OCI-LY7 (cell line): ENCODE data around the gene ATPAF1. TPM values are rescaled to one million over a fixed set of nuclear protein-coding genes. Genes with fewer than 3 reads are reported as not detected.
"Not testable (repeated sequence)": the region's sequence is repeated elsewhere in the genome, so short reads cannot be mapped to it uniquely, and the experiment has no call there.

Experiments
- BruUV-seq: library from RNA; stranded (reverse); fragments of 400-500 nt; replicated peaks from 2 replicates; lab custom pipeline; 2021; lab: Mats Ljungman, UMichigan
- CTCF ChIA-PET: fragments of 300-600 bp; sonication (Branson Sonifier 250); formaldehyde crosslinking; loops from one replicate; lab custom pipeline; 2022; ENCODE audit warnings: antibody characterized with exemption; ENCODE audit not compliant: unreplicated experiment; lab: Charles Lee
- POLR2A ChIA-PET: fragments of 300-600 bp; sonication (Branson Sonifier 250); formaldehyde crosslinking; loops from one replicate; lab custom pipeline; 2022; ENCODE audit warnings: antibody characterized with exemption; lab: Charles Lee
- DNase-seq: peaks from one replicate; pipeline ENCODE4 v3.0.0-alpha.2; 2015; ENCODE audit warnings: low spot score
- H2AFZ ChIP-seq: fragments of 200-600 bp; sonication (generic), shearing (Covaris generic); 2 replicates; pipeline ENCODE4 v1.6.1; 2014; ENCODE audit warnings: mild to moderate bottlenecking, antibody characterized with exemption, low read length, moderate library complexity
- H3K27ac ChIP-seq: fragments of 200-600 bp; sonication (generic); 2 replicates; pipeline ENCODE4 v1.5.1; 2014; ENCODE audit warnings: mixed run types, low read depth, mild to moderate bottlenecking, moderate library complexity, low read length, inconsistent platforms; ENCODE audit not compliant: poor library complexity, severe bottlenecking
- H3K36me3 ChIP-seq: fragments of 200-600 bp; sonication (generic); 2 replicates; pipeline ENCODE4 v1.6.1; 2014; ENCODE audit warnings: mild to moderate bottlenecking, antibody characterized with exemption, low read length, moderate library complexity, mixed read lengths; ENCODE audit not compliant: insufficient read depth
- H3K4me1 ChIP-seq: fragments of 200-600 bp; sonication (generic); 2 replicates; pipeline ENCODE4 v1.5.1; 2014; ENCODE audit warnings: mild to moderate bottlenecking, low read length; ENCODE audit not compliant: insufficient read depth, poor library complexity, severe bottlenecking
- H3K4me2 ChIP-seq: fragments of 200-600 bp; sonication (generic); 2 replicates; pipeline ENCODE4 v1.6.1; 2014; ENCODE audit warnings: mild to moderate bottlenecking, low read length
- H3K4me3 ChIP-seq: fragments of 200-600 bp; sonication (generic); 2 replicates; pipeline ENCODE4 v1.5.1; 2014; ENCODE audit warnings: mild to moderate bottlenecking, low read depth, low read length; ENCODE audit not compliant: poor library complexity, severe bottlenecking
- H3K79me2 ChIP-seq: fragments of 200-600 bp; sonication (generic); 2 replicates; pipeline ENCODE4 v1.6.1; 2016; ENCODE audit warnings: low read depth, mild to moderate bottlenecking, low read length, moderate library complexity, mixed read lengths; ENCODE audit not compliant: insufficient read depth
- H3K9me2 ChIP-seq: fragments of 200-600 bp; sonication (generic); 2 replicates; pipeline ENCODE4 v1.6.1; 2016; ENCODE audit warnings: mild to moderate bottlenecking, low read length, mixed read lengths; ENCODE audit not compliant: insufficient read depth
- H3K9me3 ChIP-seq: fragments of 200-600 bp; sonication (generic); 2 replicates; pipeline ENCODE4 v1.6.1; 2014; ENCODE audit warnings: mild to moderate bottlenecking, mixed run types, low read length, mixed read lengths
- H4K20me1 ChIP-seq: fragments of 200-600 bp; sonication (generic); 2 replicates; pipeline ENCODE4 v1.6.1; 2014; ENCODE audit warnings: mild to moderate bottlenecking, antibody characterized with exemption, low read length, moderate library complexity, mixed read lengths; ENCODE audit not compliant: insufficient read depth
- EZH2phosphoT487 ChIP-seq: fragments of 200-600 bp; sonication (generic); IDR thresholded peaks from 2 replicates; pipeline ENCODE4 v1.6.1; 2018; ENCODE audit warnings: low read depth, borderline replicate concordance, mild to moderate bottlenecking, mixed run types, antibody characterized with exemption, low read length, moderate library complexity, mixed read lengths
- intact Hi-C: fragments of 100-400 bp; cut with micrococcal nuclease; formaldehyde crosslinking; loops from one replicate; pipeline ENCODE4 v1.10.0; 2022; ENCODE audit not compliant: unreplicated experiment
- total RNA-seq, 2 experiments: library from RNA; depleted of rRNA in 1 of 2; stranded (reverse); fragments of >200 nt in 1 of 2; shearing (Covaris generic) in 1 of 2; gene quantifications; 2 replicates each; pipeline ENCODE4 v1.2.3, GENCODE V29; 2014 to 2022
- TF ChIP-seq, protein P1 (sequence below): fragments of 200-600 bp; sonication (generic); conservative IDR thresholded peaks from 2 replicates; pipeline ENCODE4 v1.5.1; 2014; ENCODE audit warnings: mild to moderate bottlenecking, antibody characterized with exemption, low read length, moderate library complexity, mixed read lengths

ATPAF1 gene
- total RNA-seq, 2 experiments from 2014 or later = 32.3 to 38.3 TPM

DNA sequence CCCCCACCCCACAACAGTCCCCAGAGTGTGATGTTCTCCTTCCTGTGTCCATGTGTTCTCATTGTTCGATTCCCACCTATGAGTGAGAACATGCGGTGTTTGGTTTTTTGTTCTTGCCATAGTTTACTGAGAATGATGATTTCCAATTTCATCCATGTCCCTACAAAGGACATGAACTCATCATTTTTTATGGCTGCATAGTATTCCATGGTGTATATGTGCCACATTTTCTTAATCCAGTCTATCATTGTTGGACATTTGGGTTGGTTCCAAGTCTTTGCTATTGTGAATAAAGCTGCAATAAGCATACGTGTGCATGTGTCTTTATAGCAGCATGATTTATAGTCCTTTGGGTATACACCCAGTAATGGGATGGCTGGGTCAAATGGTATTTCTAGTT is 17.0 kb downstream of the ATPAF1 start:
- H3K4me3 ChIP-seq, H2AFZ ChIP-seq, H3K79me2 ChIP-seq, intact Hi-C loops, POLR2A ChIA-PET, H3K4me1 ChIP-seq, DNase-seq, CTCF ChIA-PET, H3K27ac ChIP-seq, BruUV-seq, H3K9me2 ChIP-seq, H4K20me1 ChIP-seq, H3K4me2 ChIP-seq: not testable (repeated sequence)
- Histone ChIP-seq H3K36me3 (peaks cover 56% of the 10 kb centered on the region), H3K9me3 (peaks cover 24% of the 10 kb centered on the region)

DNA sequence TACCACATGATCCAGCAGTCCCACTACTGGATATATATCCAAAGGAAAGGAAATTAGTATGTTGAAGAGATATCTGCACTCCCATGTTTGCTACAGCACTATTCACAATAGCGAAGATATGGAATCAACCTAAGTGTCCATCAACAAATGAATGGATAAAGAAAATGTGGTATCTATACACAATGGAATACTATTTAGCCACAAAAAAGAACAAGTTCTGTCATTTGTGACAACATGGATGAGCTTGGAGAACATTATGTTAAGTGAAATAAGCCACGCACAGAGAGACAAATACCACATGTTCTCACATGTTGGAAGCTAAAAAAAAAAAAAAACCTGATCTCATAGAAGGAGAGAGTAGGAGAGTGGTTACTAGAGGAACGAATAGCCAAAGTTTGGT is 17.7 kb downstream of the ATPAF1 start:
- Histone ChIP-seq H3K4me1 (no peaks in the 10 kb centered on the region), H3K79me2 (no peaks in the 10 kb centered on the region), H3K9me3 (peaks cover 24% of the 10 kb centered on the region), H4K20me1 (no peaks in the 10 kb centered on the region), H3K4me3 (no peak overlapping the region), H3K9me2 (no peaks in the 10 kb centered on the region), H3K36me3 (peaks cover 50% of the 10 kb centered on the region), H3K4me2 (no peak overlapping the region), H3K27ac (no peak overlapping the region), H2AFZ (no peak overlapping the region)
- ChIA-PET POLR2A (interaction anchor here (1.0 kb wide), 1 partner anchor 17 kb away, joined by 4 read pairs; no protein-coding TSS in a partner anchor), CTCF (no interaction called here)
- TF ChIP-seq EZH2phosphoT487 = no peak
- TF ChIP-seq, protein P1, sequence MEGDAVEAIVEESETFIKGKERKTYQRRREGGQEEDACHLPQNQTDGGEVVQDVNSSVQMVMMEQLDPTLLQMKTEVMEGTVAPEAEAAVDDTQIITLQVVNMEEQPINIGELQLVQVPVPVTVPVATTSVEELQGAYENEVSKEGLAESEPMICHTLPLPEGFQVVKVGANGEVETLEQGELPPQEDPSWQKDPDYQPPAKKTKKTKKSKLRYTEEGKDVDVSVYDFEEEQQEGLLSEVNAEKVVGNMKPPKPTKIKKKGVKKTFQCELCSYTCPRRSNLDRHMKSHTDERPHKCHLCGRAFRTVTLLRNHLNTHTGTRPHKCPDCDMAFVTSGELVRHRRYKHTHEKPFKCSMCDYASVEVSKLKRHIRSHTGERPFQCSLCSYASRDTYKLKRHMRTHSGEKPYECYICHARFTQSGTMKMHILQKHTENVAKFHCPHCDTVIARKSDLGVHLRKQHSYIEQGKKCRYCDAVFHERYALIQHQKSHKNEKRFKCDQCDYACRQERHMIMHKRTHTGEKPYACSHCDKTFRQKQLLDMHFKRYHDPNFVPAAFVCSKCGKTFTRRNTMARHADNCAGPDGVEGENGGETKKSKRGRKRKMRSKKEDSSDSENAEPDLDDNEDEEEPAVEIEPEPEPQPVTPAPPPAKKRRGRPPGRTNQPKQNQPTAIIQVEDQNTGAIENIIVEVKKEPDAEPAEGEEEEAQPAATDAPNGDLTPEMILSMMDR = no peak
- no peak for DNase-seq
- intact Hi-C loops = no loop called here
- BruUV-seq = no TSS peak

DNA sequence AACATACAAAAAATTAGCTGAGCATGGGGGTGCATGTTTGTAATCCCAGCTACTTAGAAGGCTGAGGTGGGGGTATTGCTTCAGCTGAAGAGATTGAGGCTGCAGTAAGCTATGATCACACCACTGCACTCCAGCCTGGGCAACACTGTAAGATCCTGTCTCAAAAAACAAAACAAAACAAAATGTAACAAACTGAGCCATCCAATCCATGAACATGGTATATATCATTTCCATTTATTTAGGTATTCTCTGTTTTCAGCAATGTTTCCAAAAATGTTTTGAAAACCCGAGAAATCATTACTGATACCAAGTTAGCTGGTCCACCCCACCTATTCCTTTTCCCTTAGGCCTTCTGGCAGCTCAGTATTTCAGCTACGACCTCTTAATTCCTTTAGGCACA is 18.4 kb downstream of the ATPAF1 start:
- intact Hi-C loops = no loop called here
- H3K9me3 ChIP-seq = peaks cover 24% of the 10 kb centered on the region
- H3K79me2 ChIP-seq = no peaks in the 10 kb centered on the region
- H3K4me3 ChIP-seq = no peak overlapping the region
- H3K27ac ChIP-seq = no peak overlapping the region
- H3K4me2 ChIP-seq = no peak overlapping the region
- BruUV-seq = no TSS peak
- TF ChIP-seq, protein P1 = no peak
- TF ChIP-seq EZH2phosphoT487 = no peak
- CTCF ChIA-PET = no interaction called here
- H4K20me1 ChIP-seq = no peaks in the 10 kb centered on the region
- no peak overlapping the region for H2AFZ ChIP-seq
- H3K4me1 ChIP-seq = no peaks in the 10 kb centered on the region
- POLR2A ChIA-PET = interaction anchor here (0.7 to 1.0 kb wide), 4 partner anchors 9 to 627 kb away, joined by 3 to 4 read pairs (median 4); no protein-coding TSS in a partner anchor
- peaks cover 42% of the 10 kb centered on the region for H3K36me3 ChIP-seq
- H3K9me2 ChIP-seq = no peaks in the 10 kb centered on the region
- no peak for DNase-seq
